NCI-H460 (cell line): ENCODE measurements around the gene CALCOCO1. TPM values are rescaled to one million over a fixed set of nuclear protein-coding genes. Genes with fewer than 3 reads are reported as not detected.

Source experiments
- DNase-seq: peaks from one replicate; pipeline ENCODE4 v3.0.0-alpha.2; 2016; ENCODE audit warnings: low read depth; ENCODE audit errors: extremely low read depth
- total RNA-seq: library from RNA; depleted of rRNA; stranded (reverse); fragments of >200 nt; shearing (Covaris generic); gene quantifications from 2 replicates; pipeline ENCODE4 v1.2.3, GENCODE V29; 2014

CALCOCO1 gene
- total RNA-seq, 1 experiment from 2014 or later: 34.1 TPM

DNA sequence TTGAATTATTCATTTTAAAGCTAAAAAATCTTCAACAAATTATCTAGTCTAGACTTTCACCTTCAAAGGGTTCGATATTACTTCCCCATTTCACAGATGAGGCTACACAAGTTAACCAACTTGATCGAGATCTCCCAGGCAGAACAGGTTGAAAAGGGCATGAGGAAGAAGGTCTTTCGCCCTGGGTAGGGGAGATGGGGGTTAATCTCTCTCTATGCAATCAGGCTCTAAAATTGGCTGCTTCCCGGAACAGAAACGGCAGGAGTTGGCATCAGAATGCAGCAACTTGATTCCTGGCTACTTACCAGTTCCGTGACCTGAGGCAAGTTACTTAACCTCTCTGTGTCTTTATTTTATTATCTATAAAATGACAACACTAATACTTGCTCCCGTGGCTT, 26.9 kb upstream of the CALCOCO1 start:
- DNase-seq: no peak

GRCh38 chr12:53752621-53753020, 25.4 kb upstream of the CALCOCO1 start:
- no peak for DNase-seq

GRCh38 chr12:53752192-53752601, 24.9 kb upstream of the CALCOCO1 start:
- no peak for DNase-seq

- no peak for DNase-seq
Measured at GRCh38 chr12:53751336-53752191, 24.3 kb upstream of the CALCOCO1 start, which contains the start of gene CISTR. CISTR (minus strand) TSS chr12:53751979.

- no peak for DNase-seq
Measured at GRCh38 chr12:53750812-53751335, 23.6 kb upstream of the CALCOCO1 start.

DNA sequence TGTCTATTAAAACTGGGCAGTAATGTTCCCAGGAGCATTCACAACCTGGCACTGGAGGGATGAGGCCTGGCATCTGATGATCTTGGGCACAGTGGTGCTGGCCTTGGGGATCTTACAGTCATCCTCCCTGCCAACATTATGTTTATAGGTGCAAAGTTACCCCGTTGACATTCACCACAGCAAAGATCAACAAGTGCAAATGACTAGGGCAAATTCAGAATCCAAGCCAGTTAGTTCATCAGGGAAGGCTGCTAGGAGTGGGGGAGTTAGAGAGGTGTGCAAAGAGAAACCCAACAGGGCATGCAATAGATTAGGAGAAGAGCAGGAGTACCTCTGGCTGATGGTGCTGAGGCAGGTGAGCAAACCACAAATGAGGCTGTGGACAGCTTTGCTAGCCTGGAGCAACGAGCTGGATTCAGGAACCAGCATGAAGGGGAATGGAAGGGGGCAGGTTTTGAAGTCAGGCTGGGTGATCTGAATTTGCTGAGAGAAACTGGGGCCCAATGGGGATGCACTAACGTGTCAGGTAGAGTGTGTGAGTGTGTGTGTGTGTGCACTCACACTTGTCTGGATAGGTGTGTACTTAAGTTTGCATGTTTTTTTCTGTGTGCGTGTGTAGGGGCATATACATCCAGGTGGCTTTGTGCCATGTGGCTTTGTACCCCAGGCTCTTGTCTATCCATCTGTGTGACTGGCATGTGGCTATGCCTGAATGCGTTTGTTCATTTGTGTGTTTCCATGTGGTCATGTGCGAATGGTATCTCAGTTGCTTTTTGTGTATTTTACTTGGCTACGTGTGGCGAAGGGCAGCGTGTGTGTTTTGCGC, 22.9 kb upstream of the CALCOCO1 start:
- no peak for DNase-seq

DNA sequence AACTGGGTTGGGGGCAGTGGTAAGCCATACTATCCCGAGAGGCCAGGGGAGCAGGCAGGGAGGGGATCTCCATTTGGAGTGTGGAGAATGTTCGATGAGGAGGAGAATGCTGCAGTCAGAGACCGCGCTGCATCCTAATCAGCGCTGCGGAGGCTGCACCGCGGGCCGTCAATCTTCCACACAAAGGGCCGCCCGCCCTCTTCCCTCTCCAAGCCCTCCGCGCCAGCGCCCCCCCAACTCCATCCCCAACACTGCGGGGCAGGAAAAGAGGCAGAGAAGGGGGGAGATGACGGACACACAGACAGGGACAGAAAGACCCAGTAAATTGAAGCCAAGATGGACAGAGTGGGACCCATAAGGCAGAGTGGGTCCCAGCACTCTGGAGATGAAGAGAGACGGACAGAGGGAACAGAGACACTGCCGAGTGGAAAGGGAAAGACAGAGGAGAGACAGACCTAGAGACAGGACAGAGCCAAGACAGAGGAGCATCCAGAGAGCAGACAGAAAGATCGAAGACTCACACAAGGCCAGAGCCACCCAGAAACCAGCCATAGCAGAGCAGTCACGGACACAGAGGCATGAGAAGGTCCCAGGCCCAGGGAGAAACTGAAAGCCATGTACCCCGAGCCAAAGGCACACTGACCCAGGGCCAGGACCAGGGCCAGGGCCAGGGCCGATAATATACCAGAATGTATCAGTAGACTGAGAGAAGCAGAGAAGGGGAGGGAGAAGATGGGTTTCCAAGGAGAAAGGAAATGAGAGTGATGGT, 21.0 kb upstream of the CALCOCO1 start:
- no peak for DNase-seq

GRCh38 chr12:53747095-53747494, 19.8 kb upstream of the CALCOCO1 start:
- DNase-seq: no peak

DNA sequence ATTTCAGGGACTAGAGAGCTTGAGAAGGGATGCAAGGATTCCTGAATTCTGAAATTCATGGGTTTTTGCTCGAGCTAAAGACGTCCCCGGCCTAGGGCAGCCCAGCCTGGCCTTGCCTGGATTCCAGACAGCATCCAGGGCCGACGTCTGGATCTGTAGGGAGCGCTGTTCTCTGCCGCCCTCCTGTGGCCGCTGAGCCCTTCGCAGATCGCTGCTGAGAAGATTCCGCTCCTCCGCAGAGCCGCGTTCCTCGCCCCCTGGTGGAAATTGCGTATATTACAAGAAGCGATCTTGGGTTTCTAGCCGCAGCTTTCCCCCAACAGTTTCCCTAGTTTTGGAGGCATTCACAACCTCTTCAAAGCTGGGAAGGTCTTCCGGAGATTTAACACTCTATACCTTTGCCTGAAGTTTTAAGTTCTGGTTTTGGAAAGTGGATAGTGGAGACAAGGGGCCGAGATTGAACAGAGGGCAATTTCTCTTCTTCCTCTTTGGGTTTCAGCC, 19.4 kb upstream of the CALCOCO1 start:
- DNase-seq: peak; percentile 90

DNA sequence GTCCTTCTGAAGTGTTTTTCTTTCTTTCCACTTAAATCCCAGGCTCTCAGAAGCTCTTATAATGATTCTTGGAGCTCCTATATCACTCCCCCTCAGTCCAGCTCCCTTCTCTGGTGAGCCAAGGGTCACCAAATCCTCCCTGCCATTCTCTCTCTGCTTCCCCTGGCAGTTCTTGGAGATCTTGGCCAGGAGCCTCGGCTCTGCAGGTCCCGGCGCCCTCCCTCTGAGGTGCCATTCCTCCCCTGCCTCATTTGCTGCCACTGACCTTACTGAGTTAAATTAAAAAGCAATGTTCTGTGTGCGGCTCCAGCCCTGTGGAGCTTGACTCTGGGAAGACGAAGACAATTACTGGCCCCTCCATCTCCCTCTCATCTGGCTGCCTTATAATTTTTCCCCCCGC, 17.5 kb upstream of the CALCOCO1 start:
- no peak for DNase-seq

- no peak for DNase-seq
Measured at GRCh38 chr12:53744130-53744441, 16.8 kb upstream of the CALCOCO1 start.

GRCh38 chr12:53743266-53744129, 16.2 kb upstream of the CALCOCO1 start:
- DNase-seq: peak; percentile 69

GRCh38 chr12:53740130-53740491, 12.9 kb upstream of the CALCOCO1 start:
- no peak for DNase-seq

GRCh38 chr12:53739214-53740129, 12.2 kb upstream of the CALCOCO1 start:
- DNase-seq: no peak

GRCh38 chr12:53738406-53739213, 11.4 kb upstream of the CALCOCO1 start:
- no peak for DNase-seq

GRCh38 chr12:53737951-53738405, 10.7 kb upstream of the CALCOCO1 start:
- DNase-seq: no peak

- no peak for DNase-seq
Measured at GRCh38 chr12:53737093-53737808, 10.0 kb upstream of the CALCOCO1 start.
